OCI-LY1 (cell line): ENCODE data around the gene HDAC9.
A peak's percentile ranks its signal among the peaks of the same experiment; 100 is the strongest.

Experiments used
- H2AFZ ChIP-seq: fragments of 200-600 bp; sonication (generic), shearing (Covaris generic); 2 replicates; pipeline ENCODE4 v1.6.0; 2014; ENCODE audit warnings: antibody characterized with exemption, mild to moderate bottlenecking, low read length
- H3F3A ChIP-seq: fragments of 200-600 bp; sonication (generic), shearing (Covaris generic); 2 replicates; pipeline ENCODE4 v1.6.0; 2014; ENCODE audit warnings: mild to moderate bottlenecking, antibody characterized with exemption, low read length, moderate library complexity; ENCODE audit not compliant: insufficient read depth
- H3K27ac ChIP-seq: fragments of 200-600 bp; sonication (generic); 2 replicates; pipeline ENCODE4 v1.5.1; 2014; ENCODE audit warnings: low read length, mixed run types, mild to moderate bottlenecking, low read depth; ENCODE audit not compliant: poor library complexity, severe bottlenecking
- H3K27me3 ChIP-seq: fragments of 200-600 bp; sonication (generic); 2 replicates; pipeline ENCODE4 v1.6.0; 2014; ENCODE audit warnings: antibody characterized with exemption, mild to moderate bottlenecking, low read length, moderate library complexity; ENCODE audit not compliant: insufficient read depth
- H3K36me3 ChIP-seq: fragments of 200-600 bp; sonication (generic); 2 replicates; pipeline ENCODE4 v1.6.1; 2014; ENCODE audit warnings: mild to moderate bottlenecking, antibody characterized with exemption, low read length, moderate library complexity, mixed read lengths; ENCODE audit not compliant: insufficient read depth
- H3K4me1 ChIP-seq: fragments of 200-600 bp; sonication (generic); 2 replicates; pipeline ENCODE4 v1.5.1; 2014; ENCODE audit warnings: mild to moderate bottlenecking, low read length, moderate library complexity; ENCODE audit not compliant: insufficient read depth, severe bottlenecking
- H3K4me2 ChIP-seq: fragments of 200-600 bp; sonication (generic), shearing (Covaris generic); 2 replicates; pipeline ENCODE4 v1.6.1; 2014; ENCODE audit warnings: low read length
- H3K4me3 ChIP-seq: fragments of 200-600 bp; sonication (generic); 2 replicates; pipeline ENCODE4 v1.5.1; 2014; ENCODE audit warnings: low read length, low read depth, mild to moderate bottlenecking, mixed read lengths; ENCODE audit not compliant: poor library complexity, severe bottlenecking
- H3K79me2 ChIP-seq: fragments of 200-600 bp; shearing (Covaris generic); 2 replicates; pipeline ENCODE4 v1.6.1; 2016; ENCODE audit warnings: mixed run types, low read length, mixed read lengths; ENCODE audit not compliant: insufficient read depth
- H3K9ac ChIP-seq: fragments of 200-600 bp; sonication (generic), shearing (Covaris generic); 2 replicates; pipeline ENCODE4 v1.6.1; 2014; ENCODE audit warnings: mild to moderate bottlenecking, low read length, mixed read lengths
- H3K9me2 ChIP-seq: fragments of 200-600 bp; sonication (generic), shearing (Covaris generic); 2 replicates; pipeline ENCODE4 v1.6.1; 2014; ENCODE audit warnings: low read depth, mild to moderate bottlenecking, low read length, mixed read lengths
- H3K9me3 ChIP-seq: fragments of 200-600 bp; shearing (Covaris generic); 2 replicates; pipeline ENCODE4 v1.6.1; 2014; ENCODE audit warnings: low read length, mixed read lengths
- H4K20me1 ChIP-seq: fragments of 200-600 bp; sonication (generic), shearing (Covaris generic); 2 replicates; pipeline ENCODE4 v1.6.0; 2016; ENCODE audit warnings: mild to moderate bottlenecking, low read length; ENCODE audit not compliant: insufficient read depth
- CTCF ChIP-seq: fragments of 200-600 bp; sonication (generic), shearing (Covaris generic); IDR thresholded peaks from 2 replicates; pipeline ENCODE4 v1.5.1; 2017; ENCODE audit warnings: mild to moderate bottlenecking, antibody characterized with exemption, low read length, moderate library complexity, mixed read lengths
- EZH2 ChIP-seq: fragments of 200-600 bp; sonication (generic), shearing (Covaris generic); IDR thresholded peaks from 2 replicates; pipeline ENCODE4 v1.8.0; 2017; ENCODE audit warnings: borderline replicate concordance, mixed run types, mild to moderate bottlenecking, antibody characterized with exemption, low read length, moderate library complexity, mixed read lengths

HDAC9 gene

GRCh38 chr7:18574676-18575075 lies 79.1 kb downstream of the HDAC9 start:
- no peak overlapping the region for H3K4me2 ChIP-seq
- no peaks in the 10 kb centered on the region for H3K9me3 ChIP-seq
- no peaks in the 10 kb centered on the region for H3K9me2 ChIP-seq
- 0 out of 2 replicates have a peak, but pooled peaks cover 3% of the 10 kb centered on the region for H3K79me2 ChIP-seq
- H3F3A ChIP-seq: no peaks in the 10 kb centered on the region
- H3K27me3 ChIP-seq: no peaks in the 10 kb centered on the region
- H3K27ac ChIP-seq: peak overlapping the region; percentile 77
- H2AFZ ChIP-seq: no peak overlapping the region
- peaks cover 75% of the 10 kb centered on the region for H3K4me1 ChIP-seq
- H3K4me3 ChIP-seq: no peak overlapping the region
- no peak overlapping the region for H3K9ac ChIP-seq
- H4K20me1 ChIP-seq: no peaks in the 10 kb centered on the region
- TF ChIP-seq EZH2 (no peak), CTCF (no peak)
- H3K36me3 ChIP-seq: peaks cover 6% of the 10 kb centered on the region; the same call in 1 of the 2 replicates

GRCh38 chr7:18575622-18576572 lies 80.3 kb downstream of the HDAC9 start:
- Histone ChIP-seq H3K27me3 (no peaks in the 10 kb centered on the region), H3K9me2 (no peaks in the 10 kb centered on the region), H3K4me3 (no peak overlapping the region), H3K36me3 (peaks cover 6% of the 10 kb centered on the region; the same call in 1 of the 2 replicates), H2AFZ (no peak overlapping the region), H3K9me3 (no peaks in the 10 kb centered on the region), H3K9ac (no peak overlapping the region), H3K4me1 (peaks cover 63% of the 10 kb centered on the region), H3F3A (no peaks in the 10 kb centered on the region), H3K27ac (peak overlapping the region; percentile 48), H3K4me2 (no peak overlapping the region; the same call in 1 of the 2 replicates), H4K20me1 (no peaks in the 10 kb centered on the region), H3K79me2 (0 out of 2 replicates have a peak, but pooled peaks cover 3% of the 10 kb centered on the region)
- no peak for TF ChIP-seq CTCF
- TF ChIP-seq EZH2: no peak

GRCh38 chr7:18577096-18577771 lies 81.7 kb downstream of the HDAC9 start:
- no peak overlapping the region for H2AFZ ChIP-seq
- no peaks in the 10 kb centered on the region for H3F3A ChIP-seq
- peaks cover 6% of the 10 kb centered on the region; the same call in 1 of the 2 replicates for H3K36me3 ChIP-seq
- H3K4me1 ChIP-seq: peaks cover 50% of the 10 kb centered on the region
- no peaks in the 10 kb centered on the region for H3K9me3 ChIP-seq
- peak overlapping the region; percentile 20; the same call in 1 of the 2 replicates for H3K4me2 ChIP-seq
- no peaks in the 10 kb centered on the region for H3K27me3 ChIP-seq
- no peaks in the 10 kb centered on the region for H4K20me1 ChIP-seq
- TF ChIP-seq EZH2 (no peak), CTCF (no peak)
- H3K79me2 ChIP-seq: no peaks in the 10 kb centered on the region
- no peak overlapping the region for H3K4me3 ChIP-seq
- H3K27ac ChIP-seq: peak overlapping the region; percentile 48
- H3K9me2 ChIP-seq: no peaks in the 10 kb centered on the region
- H3K9ac ChIP-seq: no peak overlapping the region
